NAMALWA (cell line): ENCODE data around the gene GDF15.
A peak's percentile ranks its signal among the peaks of the same experiment; 100 is the strongest.

Experiments
- DNase-seq: peaks from one replicate; pipeline ENCODE4 v3.0.0-alpha.2; 2015; ENCODE audit warnings: low spot score

GDF15 gene

DNA sequence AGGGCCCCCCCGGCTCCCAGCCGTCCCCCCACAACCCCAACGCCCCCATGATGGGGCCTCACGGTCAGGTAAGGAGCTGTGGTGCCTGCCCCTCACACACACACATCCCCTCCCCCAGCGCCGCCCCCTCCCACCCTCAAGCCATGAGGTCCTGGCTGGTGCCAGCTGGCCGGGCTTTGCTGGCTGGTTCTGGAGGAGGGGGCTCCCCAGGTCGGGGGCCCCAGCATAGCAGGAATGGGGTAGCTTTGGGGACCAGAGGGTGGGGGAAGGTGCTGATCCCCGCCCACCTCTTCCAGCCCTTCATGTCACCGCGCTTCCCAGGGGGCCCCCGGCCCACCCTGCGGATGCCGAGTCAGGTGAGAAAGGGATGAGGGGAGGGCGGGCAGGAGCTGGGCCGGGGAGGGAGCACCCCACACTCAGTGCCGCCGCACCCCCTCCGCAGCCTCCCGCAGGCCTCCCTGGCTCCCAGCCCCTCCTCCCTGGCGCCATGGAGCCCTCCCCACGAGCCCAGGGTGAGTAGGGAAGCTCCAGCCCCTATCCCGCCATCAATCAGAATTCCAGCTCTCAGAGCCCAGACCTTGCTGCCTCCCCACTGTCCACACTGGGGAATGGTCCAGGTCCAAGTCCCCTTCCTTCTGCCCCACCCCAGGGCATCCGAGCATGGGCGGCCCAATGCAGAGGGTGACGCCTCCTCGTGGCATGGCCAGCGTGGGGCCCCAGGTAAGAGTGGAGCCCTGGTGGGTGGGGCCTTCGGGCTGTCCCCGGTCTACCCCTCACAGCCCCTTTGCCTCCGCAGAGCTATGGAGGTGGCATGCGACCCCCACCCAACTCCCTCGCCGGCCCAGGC is 45.6 kb downstream of the GDF15 start:
- no peak for DNase-seq

GRCh38 chr19:18432275-18433014 is 46.5 kb downstream of the GDF15 start:
- no peak for DNase-seq

DNA sequence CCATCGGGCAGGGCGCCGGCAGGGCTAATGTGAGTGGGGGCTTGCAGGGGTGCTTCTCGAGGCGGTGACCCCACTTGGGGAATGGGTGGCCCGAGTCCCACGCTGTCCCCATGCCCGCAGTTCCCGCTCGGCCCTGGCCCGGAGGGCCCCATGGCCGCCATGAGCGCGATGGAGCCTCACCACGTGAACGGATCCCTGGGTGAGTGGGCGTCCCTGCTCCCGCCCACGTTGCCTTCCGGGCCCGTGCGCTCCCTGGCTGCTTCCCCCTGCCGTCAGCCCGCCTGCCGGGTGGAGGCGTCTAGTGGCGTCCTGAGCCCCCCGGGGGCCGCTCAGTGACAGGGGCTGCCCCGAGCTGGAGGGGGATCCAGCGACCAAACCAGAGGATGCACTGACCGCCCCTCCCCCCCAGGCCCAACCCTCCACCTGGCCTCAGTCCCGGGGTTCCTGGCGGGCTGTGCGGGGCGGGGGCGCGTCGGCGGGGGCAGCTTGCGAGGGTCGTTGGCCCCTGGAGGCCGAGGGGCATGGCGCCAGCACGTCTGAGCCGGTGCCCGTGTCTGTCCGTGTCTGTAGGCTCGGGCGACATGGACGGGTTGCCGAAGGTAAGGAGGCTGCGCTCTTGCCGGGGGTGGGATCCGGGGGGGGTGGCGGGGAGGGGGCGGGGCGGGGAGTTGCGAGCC is 47.2 kb downstream of the GDF15 start:
- no peak for DNase-seq

- no peak for DNase-seq
Observed at GRCh38 chr19:18433735-18434398, 47.9 kb downstream of the GDF15 start.

- DNase-seq, result no peak
Observed at GRCh38 chr19:18434411-18435175, 48.6 kb downstream of the GDF15 start.

DNA sequence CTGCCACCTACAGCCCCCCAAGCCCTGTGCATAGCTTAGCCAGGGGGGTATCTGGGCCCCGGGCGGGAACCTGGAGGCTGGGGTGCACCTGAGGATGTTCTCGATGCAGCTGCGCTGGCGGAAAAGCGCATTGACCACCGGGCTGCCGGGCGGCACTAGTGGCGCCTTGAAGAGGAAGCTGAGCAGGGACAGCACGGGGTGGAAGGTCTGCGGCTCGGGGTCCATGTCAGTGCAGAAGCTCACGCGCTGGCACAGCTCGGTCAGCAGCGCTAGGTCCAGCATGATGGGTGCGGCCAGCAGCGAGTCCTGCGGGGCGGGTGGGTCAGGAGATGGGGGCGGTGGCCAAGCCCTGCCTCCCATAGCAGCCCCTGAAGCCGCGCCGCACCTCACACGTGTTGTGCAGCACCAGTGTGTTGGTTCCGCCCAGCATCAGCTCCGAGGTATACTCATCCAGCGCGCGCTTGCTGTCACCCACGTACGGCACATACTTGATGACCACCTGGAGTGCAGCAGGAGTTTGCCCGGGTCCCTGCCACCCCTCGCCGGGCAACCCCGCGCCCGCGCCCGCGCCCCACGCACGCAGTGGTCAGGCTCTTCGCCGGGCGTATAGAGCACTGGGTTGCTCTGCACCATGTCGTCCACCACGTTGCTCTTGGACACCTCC is 49.4 kb downstream of the GDF15 start:
- no peak for DNase-seq

GRCh38 chr19:18435842-18436670 is 50.1 kb downstream of the GDF15 start:
- DNase-seq, result no peak

DNA sequence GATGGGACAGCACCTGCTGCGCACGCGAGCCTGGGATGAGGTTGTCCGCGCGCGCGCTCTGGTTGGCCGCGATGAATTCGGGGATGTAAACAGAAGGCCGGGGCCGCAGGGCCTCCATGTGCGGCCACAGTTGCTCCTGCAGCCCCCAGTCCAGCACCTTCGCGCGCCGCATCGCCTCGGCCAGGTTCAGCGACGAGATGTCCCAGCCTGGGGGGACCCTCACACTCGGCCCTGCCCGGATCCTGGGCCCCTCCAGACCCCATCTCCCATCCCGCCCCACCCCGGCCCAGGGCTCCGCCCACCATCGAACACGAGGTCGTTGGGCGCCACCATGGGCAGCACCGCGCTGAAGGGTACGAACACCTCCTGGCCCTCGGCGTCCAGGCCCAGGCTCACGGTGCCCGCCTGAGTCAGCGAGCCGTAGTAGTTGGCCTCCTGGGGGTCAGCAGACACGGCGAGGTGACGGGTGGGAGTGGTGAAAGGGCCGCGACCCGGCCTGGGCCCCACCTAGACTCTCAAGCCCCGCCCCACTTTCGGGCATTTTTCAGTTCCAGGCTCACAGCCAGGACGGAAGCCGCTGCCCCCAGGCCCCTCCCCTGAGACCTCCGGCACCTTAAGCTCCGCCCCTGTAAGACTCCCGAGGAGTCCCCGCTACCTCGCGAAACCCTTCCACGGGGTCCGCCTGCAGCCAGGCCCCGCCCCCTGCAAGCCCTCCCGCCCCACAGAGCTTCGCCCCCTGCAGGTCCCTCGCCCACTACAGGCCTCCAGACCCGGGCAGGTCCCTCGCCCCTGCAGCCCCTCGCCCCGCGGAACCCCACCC is 50.9 kb downstream of the GDF15 start:
- peak; percentile 89 for DNase-seq

DNA sequence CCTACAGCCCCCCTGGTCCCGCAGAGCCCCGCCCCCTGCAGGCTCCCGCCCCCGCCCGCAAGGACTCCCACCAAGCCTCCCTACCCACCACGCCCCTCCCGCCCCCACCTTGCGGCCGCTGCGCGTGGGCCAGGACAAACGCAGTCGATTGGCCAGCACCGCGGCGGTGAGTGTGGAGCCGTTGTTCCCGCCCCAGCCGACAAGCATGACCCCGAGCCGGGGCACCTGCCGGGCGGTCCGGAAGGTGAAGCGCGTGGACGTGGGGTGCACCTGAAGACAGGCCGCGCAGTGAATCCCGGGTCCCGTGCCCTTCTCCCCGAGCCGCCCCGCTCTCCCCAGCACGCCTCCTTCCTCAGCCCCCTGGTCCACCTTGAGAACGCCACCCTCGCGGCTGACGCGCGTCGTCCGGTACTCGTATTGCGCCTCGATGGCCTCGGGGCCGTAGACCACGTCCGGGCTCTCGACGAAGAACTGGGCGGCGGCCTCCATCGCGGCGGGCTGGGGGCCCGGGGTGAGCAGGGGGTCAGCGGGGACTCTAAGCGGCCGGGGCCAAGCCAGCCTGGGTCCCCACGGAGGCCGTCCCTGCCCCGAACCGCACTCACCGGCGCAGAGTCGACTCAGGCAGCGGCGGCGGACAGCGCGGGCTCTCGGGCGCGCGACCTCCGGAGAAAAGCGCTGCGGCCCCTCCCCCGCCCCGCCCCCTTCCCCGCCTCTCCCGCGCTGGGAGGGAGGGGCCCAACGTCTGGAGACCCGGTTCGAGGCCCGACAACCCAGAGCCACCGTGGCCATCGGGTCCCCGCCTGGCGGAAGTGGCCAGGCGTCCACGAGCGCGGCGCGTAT is 51.8 kb downstream of the GDF15 start, which contains the start of gene ISYNA1:
Gene ISYNA1, minus strand, starts transcription at position 643 of the 840 bp plus-strand sequence. Its CDS starts 154 bp downstream, at position 489.
- DNase-seq, result no peak

DNA sequence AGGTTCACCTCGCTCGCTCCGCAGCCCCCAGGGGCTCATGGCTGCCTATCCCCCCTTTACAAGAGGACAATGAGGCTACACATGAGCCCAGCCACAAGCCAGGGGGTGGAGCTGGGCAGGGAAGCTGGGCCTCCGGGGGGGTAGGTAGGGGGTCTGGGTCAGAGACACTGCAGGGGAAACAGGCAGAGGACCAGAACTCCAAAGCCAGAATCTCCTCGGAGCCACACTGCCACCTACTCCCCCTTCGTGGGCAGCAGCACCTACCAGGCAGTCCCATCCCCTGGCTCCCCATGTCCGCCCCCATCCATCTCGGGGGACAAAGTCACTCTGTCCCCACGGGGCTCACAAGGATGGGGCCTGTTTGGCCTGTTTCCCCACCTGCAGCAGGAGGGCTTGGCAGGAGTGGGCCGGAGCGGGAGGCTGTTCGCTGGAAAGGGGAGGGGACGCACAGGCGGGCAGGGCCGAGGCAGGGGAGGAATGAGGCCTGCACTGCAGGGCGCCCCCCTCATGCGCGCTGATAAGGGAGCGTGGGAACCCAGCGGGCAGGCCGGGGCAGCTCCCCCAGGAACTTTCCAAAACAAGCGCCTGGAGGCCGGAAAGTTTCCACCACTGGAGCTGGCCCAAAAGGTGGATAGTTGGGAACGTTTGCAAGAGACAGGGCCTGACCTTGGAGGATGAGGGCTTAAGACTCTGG is 52.5 kb downstream of the GDF15 start:
- no peak for DNase-seq
